Ovary (tissue), 9 donors: ENCODE measurements around the gene ST7. TPM values are rescaled to one million over a fixed set of nuclear protein-coding genes. Genes with fewer than 3 reads are reported as not detected.

ENCODE experiments used
- DNase-seq, 5 donors: peaks; one replicate each; pipeline ENCODE4 v3.0.0-alpha.2; 2019 to 2020
- H3K27ac ChIP-seq, 2 donors: fragments of 200-600 bp; one replicate each; pipeline versions ENCODE4 v1.5.1 to v1.8.0; 2019 to 2022
- H3K27me3 ChIP-seq: fragments of 200-600 bp; one replicate; pipeline ENCODE4 v1.8.0; 2022
- H3K36me3 ChIP-seq: fragments of 200-600 bp; sonication (generic); one replicate; pipeline ENCODE4 v1.5.1; 2019
- H3K4me1 ChIP-seq: one replicate; pipeline ENCODE4 v1.8.1; 2013; ENCODE audit warnings: mild to moderate bottlenecking, moderate library complexity; ENCODE audit not compliant: insufficient read depth
- H3K4me3 ChIP-seq: fragments of 200-600 bp; sonication (generic); one replicate; pipeline ENCODE4 v1.5.1; 2017
- H3K9me3 ChIP-seq, 2 donors: fragments of 200-600 bp in 1 of 2; sonication (generic) in 1 of 2; one replicate each; pipeline versions ENCODE4 v1.5.1 to v1.8.1; 2013 to 2019; ENCODE audit warnings: mild to moderate bottlenecking in 1 of 2, moderate library complexity in 1 of 2
- EP300 ChIP-seq: sonication (generic); formaldehyde crosslinking; IDR thresholded peaks from one replicate; pipeline ENCODE4 v1.6.1; 2017; ENCODE audit warnings: antibody characterized with exemption
- POLR2A ChIP-seq: fragments of 450-650 bp; IDR thresholded peaks from one replicate; pipeline ENCODE4 v1.6.1; 2017; ENCODE audit warnings: antibody characterized with exemption, mild to moderate bottlenecking, moderate library complexity
- WGBS, 3 donors: extraction: QIAGEN DNeasy Blood & Tissue Kit in 1 of 3; methylation state at CpG; one replicate each; pipeline versions ENCODE4 v1.1.5 to v1.1.7; 2013 to 2017; 5-methylcytosine and 5-hydroxymethylcytosine counted together
- intact Hi-C, 4 donors: fragments of 100-400 bp; cut with DNase I; formaldehyde crosslinking; loops; one replicate each; pipeline versions ENCODE4 v1.11.0 to v1.15.1; 2022 to 2023
- polyA plus RNA-seq, 2 donors: library from polyadenylated mRNA; stranded (reverse); fragments of 200-250 nt in 1 of 2; fragments of 350-450 nt in 1 of 2; fragmentation: Illumina TruSeq in 1 of 2; extraction: RNeasy Lipid Tissue Mini Kit (QIAGEN cat#74804) in 1 of 2; gene quantifications; one replicate each; pipeline ENCODE4 v1.2.3, GENCODE V29; 2013 to 2014
- total RNA-seq, 7 donors: library from RNA; depleted of rRNA in 2 of 7; stranded (reverse); fragments of >200 nt in 2 of 7; fragmentation: NEBNext Ultra II Directional in 3 of 7; extraction: Animal tissue kit (Norgen Biotek cat#: 25700) in 3 of 7; gene quantifications; one replicate each; pipeline versions ENCODE4 v1.1.0 to v1.2.4, GENCODE V29; 2016 to 2023
- TF ChIP-seq, protein P1 (sequence below), 3 donors: fragments of 450-650 bp in 2 of 3; fragments of 200-600 bp in 1 of 3; IDR thresholded peaks; one replicate each; pipeline versions ENCODE4 v1.5.1 to v1.8.0; 2016 to 2022; ENCODE audit warnings: antibody characterized with exemption in 3 of 3, mild to moderate bottlenecking in 1 of 3
- donor health status: DM: no; HTN: no; CAD: no; lungs with moderate emphysema.
- donor health status: DM: no; HTN: no; CAD: no.
- donor health status: Bipolar disorder and iron deficiency.
- donor health status: DM: yes; HTN: yes; CAD: no.
- donor health status: DM: no; HTN: no; CAD: no.
- donor health status: DM: yes; HTN: yes; CAD: no.

Gene ST7
- total and polyA plus RNA-seq, 9 donors: 14.1 to 37.7 (median 18.8) TPM

- H3K9me3 ChIP-seq: no peaks in the 10 kb centered on the region
- intact Hi-C loops: no loop called here
- H3K27ac ChIP-seq: no peak overlapping the region
- H3K4me3 ChIP-seq: no peak overlapping the region
- DNase-seq: no peak
- WGBS, 3 donors: 93 to 99% (median 96%) methylated on average over 2 of the region's 2 CpGs
- no peaks in the 10 kb centered on the region for H3K36me3 ChIP-seq
- TF ChIP-seq POLR2A (no peak), EP300 (no peak)
- TF ChIP-seq, protein P1, sequence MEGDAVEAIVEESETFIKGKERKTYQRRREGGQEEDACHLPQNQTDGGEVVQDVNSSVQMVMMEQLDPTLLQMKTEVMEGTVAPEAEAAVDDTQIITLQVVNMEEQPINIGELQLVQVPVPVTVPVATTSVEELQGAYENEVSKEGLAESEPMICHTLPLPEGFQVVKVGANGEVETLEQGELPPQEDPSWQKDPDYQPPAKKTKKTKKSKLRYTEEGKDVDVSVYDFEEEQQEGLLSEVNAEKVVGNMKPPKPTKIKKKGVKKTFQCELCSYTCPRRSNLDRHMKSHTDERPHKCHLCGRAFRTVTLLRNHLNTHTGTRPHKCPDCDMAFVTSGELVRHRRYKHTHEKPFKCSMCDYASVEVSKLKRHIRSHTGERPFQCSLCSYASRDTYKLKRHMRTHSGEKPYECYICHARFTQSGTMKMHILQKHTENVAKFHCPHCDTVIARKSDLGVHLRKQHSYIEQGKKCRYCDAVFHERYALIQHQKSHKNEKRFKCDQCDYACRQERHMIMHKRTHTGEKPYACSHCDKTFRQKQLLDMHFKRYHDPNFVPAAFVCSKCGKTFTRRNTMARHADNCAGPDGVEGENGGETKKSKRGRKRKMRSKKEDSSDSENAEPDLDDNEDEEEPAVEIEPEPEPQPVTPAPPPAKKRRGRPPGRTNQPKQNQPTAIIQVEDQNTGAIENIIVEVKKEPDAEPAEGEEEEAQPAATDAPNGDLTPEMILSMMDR (IDR thresholded peaks at IDR 0.05): no peak
- no peaks in the 10 kb centered on the region for H3K27me3 ChIP-seq
- H3K4me1 ChIP-seq: peaks cover 4% of the 10 kb centered on the region
Observed at GRCh38 chr7:117041007-117041406, 87.7 kb downstream of the ST7 start.

GRCh38 chr7:117041822-117042221, 88.5 kb downstream of the ST7 start:
- TF ChIP-seq POLR2A (no peak), EP300 (no peak)
- TF ChIP-seq, protein P1 (IDR thresholded peaks at IDR 0.05): no peak
- H3K4me3 ChIP-seq: no peak overlapping the region
- no peaks in the 10 kb centered on the region for H3K27me3 ChIP-seq
- H3K9me3 ChIP-seq: no peaks in the 10 kb centered on the region
- 60 to 94% (median 88%) methylated on average over 3 of the region's 3 CpGs for WGBS, 3 donors
- H3K4me1 ChIP-seq: peaks cover 4% of the 10 kb centered on the region
- no peak overlapping the region for H3K27ac ChIP-seq
- no peak for DNase-seq
- no peaks in the 10 kb centered on the region for H3K36me3 ChIP-seq
- intact Hi-C loops: no loop called here

- intact Hi-C loops: no loop called here
- TF ChIP-seq, protein P1 (IDR thresholded peaks at IDR 0.05): no peak
- TF ChIP-seq POLR2A (no peak), EP300 (no peak)
- Histone ChIP-seq H3K36me3 (no peaks in the 10 kb centered on the region), H3K4me1 (peaks cover 5% of the 10 kb centered on the region), H3K27me3 (no peaks in the 10 kb centered on the region), H3K4me3 (no peak overlapping the region), H3K27ac (no peak overlapping the region), H3K9me3 (no peaks in the 10 kb centered on the region)
- DNase-seq: no peak
- 21 to 29% (median 25%) methylated on average over 2 of the region's 2 CpGs for WGBS, 3 donors
Observed at GRCh38 chr7:117043108-117043825, 90.0 kb downstream of the ST7 start.

DNA sequence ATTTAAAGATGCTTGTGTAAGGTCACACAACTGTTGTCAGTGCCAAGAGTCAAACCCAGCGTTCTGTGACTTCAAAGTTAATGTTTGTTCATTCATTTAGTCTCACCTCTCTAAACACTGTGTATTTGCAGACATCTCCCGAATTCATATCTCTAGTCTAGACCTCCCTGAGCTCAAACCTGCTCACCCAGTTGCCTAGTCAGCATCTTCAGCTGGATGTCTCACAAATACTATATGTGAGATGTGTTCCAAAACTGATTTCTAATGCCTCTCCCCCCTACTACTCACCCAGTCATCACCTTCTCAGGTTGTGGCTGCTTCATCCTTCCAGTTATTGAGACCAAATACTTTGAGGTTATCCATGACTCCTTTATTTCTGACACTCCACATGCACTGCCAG, 91.4 kb downstream of the ST7 start:
- TF ChIP-seq, protein P1 (IDR thresholded peaks at IDR 0.05): no peak
- TF ChIP-seq POLR2A (no peak), EP300 (no peak)
- H3K27ac ChIP-seq: no peak overlapping the region
- H3K9me3 ChIP-seq: no peaks in the 10 kb centered on the region
- DNase-seq: no peak
- H3K27me3 ChIP-seq: no peaks in the 10 kb centered on the region
- H3K4me3 ChIP-seq: no peak overlapping the region
- peaks cover 5% of the 10 kb centered on the region for H3K4me1 ChIP-seq
- intact Hi-C loops: no loop called here
- no peaks in the 10 kb centered on the region for H3K36me3 ChIP-seq
- WGBS, 3 donors: 86 to 90% (median 86%) methylated on average over 2 of the region's 2 CpGs
